Mucosa of descending colon (tissue), 3 donors: Measurements from ENCODE around the gene WDR82. TPM values are rescaled to one million over a fixed set of nuclear protein-coding genes. Genes with fewer than 3 reads are reported as not detected.

Source experiments
- ATAC-seq: fragments of 200-7000 bp; cut with Tn5 transposase; one replicate; pipeline ENCODE4 v1.9.1; 2020; ENCODE audit warnings: mild to moderate bottlenecking, moderate library complexity
- DNase-seq, 3 donors: peaks; one replicate each; pipeline ENCODE4 v3.0.0-alpha.2; 2020
- H3K36me3 ChIP-seq: fragments of 200-600 bp; one replicate; pipeline ENCODE4 v1.8.0; 2021; ENCODE audit warnings: low read depth, mild to moderate bottlenecking
- H3K4me1 ChIP-seq: fragments of 200-600 bp; one replicate; pipeline ENCODE4 v1.8.0; 2021; ENCODE audit warnings: low read depth, mild to moderate bottlenecking
- H3K4me3 ChIP-seq: fragments of 200-600 bp; one replicate; pipeline ENCODE4 v1.8.0; 2021; ENCODE audit warnings: mild to moderate bottlenecking
- H3K9me3 ChIP-seq: fragments of 200-600 bp; one replicate; pipeline ENCODE4 v1.8.0; 2021; ENCODE audit warnings: mild to moderate bottlenecking
- intact Hi-C, 2 donors: fragments of 100-400 bp; cut with DNase I in 1 of 2; cut with micrococcal nuclease in 1 of 2; formaldehyde crosslinking; loops; one replicate each; pipeline versions ENCODE4 v1.11.0 to v1.11.1; 2022; cut with DNase I, micrococcal nuclease
- total RNA-seq, 3 donors: library from RNA; stranded (reverse); fragmentation: NEBNext Ultra II Directional in 2 of 3; extraction: Animal tissue kit (Norgen Biotek cat#: 25700) in 2 of 3; gene quantifications; one replicate each; pipeline versions ENCODE4 v1.2.1 to v1.2.4, GENCODE V29; 2021 to 2023
- TF ChIP-seq, protein P1 (sequence below): fragments of 200-600 bp; IDR thresholded peaks from one replicate; pipeline ENCODE4 v1.8.0; 2022; ENCODE audit warnings: antibody characterized with exemption, mild to moderate bottlenecking
- donor health status: DM: no; HTN: no; CAD: no; lungs with moderate emphysema.
- donor health status: DM: no; HTN: no; CAD: no.
- donor health status: DM: no; HTN: yes; CAD: no.

WDR82 gene
- total RNA-seq, 3 donors from 2014 or later, result 55.8 to 83.1 (median 62.9) TPM

DNA sequence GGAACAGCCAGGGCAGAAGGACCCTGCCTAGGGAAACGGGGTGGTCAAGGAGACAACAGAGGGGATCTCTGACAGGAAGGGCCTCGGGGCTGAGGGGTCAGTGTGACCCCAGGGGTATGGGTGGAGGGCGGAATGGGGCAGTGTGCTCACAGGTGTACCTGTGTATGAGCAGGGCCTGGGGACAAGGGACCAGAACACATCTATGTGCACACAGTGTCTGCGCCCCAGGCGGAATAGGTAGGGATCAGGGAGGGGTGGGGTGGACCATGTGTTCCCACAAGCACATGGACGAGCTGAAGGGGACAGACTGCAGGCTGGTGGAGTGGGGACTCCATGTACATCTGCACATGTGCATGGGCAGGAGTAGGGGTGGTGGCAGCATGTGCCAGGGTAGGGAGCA, 48.0 kb downstream of the WDR82 start:
- no peak overlapping the region for H3K4me3 ChIP-seq
- intact Hi-C loops, result loop anchor here in 1 of 2 donors (5.0 kb wide), 1 partner anchor 112 kb away; no protein-coding TSS in a partner anchor
- DNase-seq, result peak in 2 of 3 donors; percentile 17 to 38
- TF ChIP-seq, protein P1, sequence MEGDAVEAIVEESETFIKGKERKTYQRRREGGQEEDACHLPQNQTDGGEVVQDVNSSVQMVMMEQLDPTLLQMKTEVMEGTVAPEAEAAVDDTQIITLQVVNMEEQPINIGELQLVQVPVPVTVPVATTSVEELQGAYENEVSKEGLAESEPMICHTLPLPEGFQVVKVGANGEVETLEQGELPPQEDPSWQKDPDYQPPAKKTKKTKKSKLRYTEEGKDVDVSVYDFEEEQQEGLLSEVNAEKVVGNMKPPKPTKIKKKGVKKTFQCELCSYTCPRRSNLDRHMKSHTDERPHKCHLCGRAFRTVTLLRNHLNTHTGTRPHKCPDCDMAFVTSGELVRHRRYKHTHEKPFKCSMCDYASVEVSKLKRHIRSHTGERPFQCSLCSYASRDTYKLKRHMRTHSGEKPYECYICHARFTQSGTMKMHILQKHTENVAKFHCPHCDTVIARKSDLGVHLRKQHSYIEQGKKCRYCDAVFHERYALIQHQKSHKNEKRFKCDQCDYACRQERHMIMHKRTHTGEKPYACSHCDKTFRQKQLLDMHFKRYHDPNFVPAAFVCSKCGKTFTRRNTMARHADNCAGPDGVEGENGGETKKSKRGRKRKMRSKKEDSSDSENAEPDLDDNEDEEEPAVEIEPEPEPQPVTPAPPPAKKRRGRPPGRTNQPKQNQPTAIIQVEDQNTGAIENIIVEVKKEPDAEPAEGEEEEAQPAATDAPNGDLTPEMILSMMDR, result no peak
- no peaks in the 10 kb centered on the region for H3K9me3 ChIP-seq
- H3K4me1 ChIP-seq, result no peaks in the 10 kb centered on the region
- no peak for ATAC-seq
- H3K36me3 ChIP-seq, result peaks cover 8% of the 10 kb centered on the region

DNA sequence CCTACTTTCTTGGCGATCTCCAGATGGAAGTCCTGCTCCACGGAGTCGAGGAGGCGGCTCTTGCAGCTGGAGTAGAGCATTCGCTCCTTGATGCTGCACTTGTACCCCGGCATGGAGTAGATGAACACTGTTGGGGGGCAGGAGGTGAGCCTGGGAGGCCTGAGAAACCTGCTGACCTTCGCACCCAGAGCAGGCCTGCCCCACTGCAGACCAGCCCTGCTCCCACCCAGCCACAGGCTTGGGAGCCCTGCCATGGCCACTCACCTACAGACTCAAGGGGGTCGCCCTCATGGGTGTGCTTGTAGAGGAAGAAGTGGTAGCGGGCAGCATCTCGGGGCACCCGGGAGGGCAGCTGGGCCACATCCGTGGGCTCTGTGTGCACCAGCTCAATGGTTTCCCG, 48.8 kb downstream of the WDR82 start:
- Histone ChIP-seq H3K36me3 (peaks cover 8% of the 10 kb centered on the region), H3K4me1 (no peaks in the 10 kb centered on the region), H3K4me3 (no peak overlapping the region), H3K9me3 (no peaks in the 10 kb centered on the region)
- TF ChIP-seq, protein P1, result no peak
- ATAC-seq (no peak), DNase-seq (no peak)
- intact Hi-C loops, result loop anchor here (5.0 to 10.0 kb wide), 2 partner anchors 105 to 113 kb away; no protein-coding TSS in a partner anchor

DNA sequence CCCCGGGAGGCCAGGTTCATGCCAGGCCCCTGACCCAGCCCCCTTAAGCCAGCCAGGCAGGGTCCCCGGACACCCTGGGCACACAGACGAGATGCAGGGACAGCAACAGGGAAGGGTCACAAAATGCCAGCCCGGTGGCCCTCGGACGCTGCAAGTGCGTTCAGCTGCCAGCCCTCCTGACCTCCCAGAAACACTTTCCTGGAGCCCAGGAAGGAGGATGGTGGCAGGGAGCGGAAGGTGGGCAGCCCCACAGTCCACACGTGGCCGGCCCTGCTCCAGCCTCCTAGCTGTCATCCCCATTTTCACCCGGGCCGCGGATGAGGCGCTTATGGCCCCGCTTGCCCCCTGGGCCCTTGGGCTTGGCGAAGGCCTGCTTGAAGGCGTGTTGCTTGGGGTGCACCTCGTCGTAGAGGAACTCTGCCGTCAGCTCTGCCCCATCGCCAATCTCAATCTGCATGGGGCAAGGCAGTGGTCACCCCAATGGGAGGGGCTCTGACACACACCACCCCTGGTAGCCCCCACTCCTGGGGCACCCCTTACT, 49.6 kb downstream of the WDR82 start:
- Histone ChIP-seq H3K4me3 (no peak overlapping the region), H3K4me1 (no peaks in the 10 kb centered on the region), H3K36me3 (peaks cover 8% of the 10 kb centered on the region), H3K9me3 (no peaks in the 10 kb centered on the region)
- ATAC-seq (no peak), DNase-seq (no peak)
- intact Hi-C loops, result loop anchor here in 1 of 2 donors (10.0 kb wide), 1 partner anchor 106 kb away; no protein-coding TSS in a partner anchor
- TF ChIP-seq, protein P1, result no peak

DNA sequence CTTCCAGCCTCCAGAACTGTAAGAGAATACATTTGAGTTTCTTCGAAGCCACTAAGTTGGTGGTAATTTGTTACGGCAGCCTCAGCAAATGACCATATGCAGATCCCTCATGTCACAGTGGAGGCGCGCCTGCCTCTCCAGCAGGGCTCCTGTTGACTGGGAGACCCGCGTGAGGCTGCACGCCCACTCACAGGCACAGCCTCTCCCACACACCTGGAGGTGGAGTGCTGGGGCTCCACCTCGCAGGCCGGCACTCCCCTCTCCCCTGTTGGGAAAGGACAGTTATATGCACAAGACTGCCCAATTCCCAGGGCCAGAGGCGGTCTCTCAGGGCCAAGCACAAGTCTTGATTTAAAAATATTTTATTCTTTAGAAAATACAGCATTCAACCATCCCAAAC, 50.2 kb downstream of the WDR82 start:
- TF ChIP-seq, protein P1, result no peak
- ATAC-seq (no peak), DNase-seq (no peak)
- intact Hi-C loops, result loop anchor here in 1 of 2 donors (10.0 kb wide), 1 partner anchor 107 kb away; no protein-coding TSS in a partner anchor
- Histone ChIP-seq H3K4me1 (no peaks in the 10 kb centered on the region), H3K9me3 (no peaks in the 10 kb centered on the region), H3K36me3 (peaks cover 8% of the 10 kb centered on the region), H3K4me3 (no peak overlapping the region)

DNA sequence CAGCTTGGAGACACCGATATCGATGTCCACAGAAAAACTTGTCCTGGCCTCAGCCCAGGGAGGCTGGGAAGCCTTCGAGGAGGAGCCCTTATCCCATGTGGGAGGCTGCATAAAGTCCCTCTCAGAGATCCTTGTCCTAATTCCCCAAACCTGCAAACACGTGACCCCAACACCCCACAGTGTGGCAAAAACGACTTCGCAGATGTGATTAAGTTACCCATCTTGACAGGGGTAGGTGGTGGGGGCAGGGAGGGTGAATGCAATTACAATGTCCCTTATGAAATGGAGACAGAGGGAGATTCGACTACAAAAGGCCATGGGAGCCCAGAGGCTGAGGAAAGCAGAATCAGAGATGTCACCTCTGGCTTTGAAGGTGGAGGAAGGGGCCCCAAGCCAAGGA, 50.7 kb downstream of the WDR82 start:
- H3K36me3 ChIP-seq, result peaks cover 8% of the 10 kb centered on the region
- no peak for DNase-seq
- intact Hi-C loops, result loop anchor here in 1 of 2 donors (10.0 kb wide), 1 partner anchor 107 kb away; no protein-coding TSS in a partner anchor

More for the DNA sequence above, 50.7 kb downstream of the WDR82 start:
- Histone ChIP-seq H3K9me3 (no peaks in the 10 kb centered on the region), H3K4me3 (no peak overlapping the region), H3K4me1 (no peaks in the 10 kb centered on the region)
- TF ChIP-seq, protein P1, result no peak
- no peak for ATAC-seq
